ENCODE data around the gene FAM187B.

The FAM187B gene

DNA sequence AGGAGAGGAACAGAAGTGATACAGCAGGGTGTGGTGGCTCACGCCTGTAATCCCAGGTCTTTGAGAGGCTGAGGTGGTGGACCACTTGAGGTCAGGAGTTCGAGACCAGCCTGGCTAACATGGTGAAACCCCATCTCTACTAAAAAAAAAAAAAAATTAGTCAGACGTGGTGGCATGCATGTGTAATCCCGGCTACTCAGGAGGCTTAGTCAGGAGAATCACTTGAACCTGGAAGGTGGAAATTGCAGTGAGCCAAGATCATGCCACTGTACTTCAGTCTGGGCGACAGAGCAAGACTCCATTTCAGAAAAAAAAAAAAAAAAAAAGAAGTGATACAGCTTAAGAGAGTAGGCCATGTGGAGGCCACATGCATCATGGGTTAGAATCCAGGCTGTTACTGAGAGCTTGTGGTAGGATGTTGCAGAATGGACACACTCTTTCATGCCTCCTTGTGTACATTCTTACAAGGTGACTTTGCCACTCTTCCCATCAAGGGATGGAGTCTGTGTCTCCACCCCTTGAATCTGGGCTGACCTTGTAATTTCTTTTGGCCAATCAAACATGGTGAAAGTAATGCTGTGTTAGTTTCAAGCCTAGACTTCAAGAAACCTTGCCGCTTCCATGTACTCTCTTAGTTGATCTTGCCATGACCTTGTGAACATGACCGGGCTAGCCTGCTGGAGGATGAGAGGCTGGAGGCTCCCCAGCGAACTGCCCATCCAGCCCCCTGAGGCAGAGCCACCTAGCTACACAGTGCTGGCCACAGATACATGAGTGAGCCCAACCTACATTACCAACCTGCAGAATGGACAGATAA lies 12.3 kb downstream of the FAM187B start:
- peaks cover 43% of the 10 kb centered on the region for H3K4me1 Mint-ChIP-seq (ENCODE audit: low read depth)
- no peak overlapping the region for H3K4me3 Mint-ChIP-seq
- no peak overlapping the region for H3K27ac Mint-ChIP-seq
- peaks cover 8% of the 10 kb centered on the region for H3K36me3 Mint-ChIP-seq (ENCODE audit: low read depth)
- H3K9me3 Mint-ChIP-seq, result peaks cover 5% of the 10 kb centered on the region
- H3K27me3 Mint-ChIP-seq (ENCODE audit: low read depth), result no peaks in the 10 kb centered on the region

DNA sequence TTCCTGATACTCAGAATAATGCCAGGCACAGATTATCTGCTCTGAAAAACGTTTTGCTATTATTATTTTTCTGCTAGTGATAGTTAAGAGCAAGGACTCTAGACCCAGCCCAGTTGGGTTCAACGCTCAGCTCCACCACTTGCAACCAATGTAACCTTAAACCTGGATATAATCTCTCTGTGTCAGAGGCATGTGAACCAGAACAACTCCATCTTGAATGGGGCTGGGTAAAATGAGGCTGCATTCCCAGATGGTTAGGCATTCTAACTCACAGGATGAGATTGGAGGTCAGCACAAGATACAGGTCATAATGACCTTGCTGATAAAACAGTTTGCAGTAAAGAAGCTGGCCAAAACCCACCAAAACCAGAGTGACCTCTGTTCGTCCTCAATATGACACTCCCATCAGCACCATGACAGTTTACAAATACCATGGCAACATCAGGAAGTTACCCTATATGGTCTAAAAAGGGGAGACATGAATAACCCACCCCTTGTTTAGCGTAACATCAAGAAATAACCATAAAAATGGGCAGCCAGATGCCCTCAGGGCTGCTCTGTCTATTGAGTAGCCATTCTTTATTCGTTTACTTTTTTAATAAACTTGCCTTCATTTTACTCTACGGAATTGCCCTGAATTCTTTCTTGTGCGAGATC lies 13.6 kb downstream of the FAM187B start:
- Mint-ChIP-seq H3K27me3 (ENCODE audit: low read depth) (no peaks in the 10 kb centered on the region), H3K27ac (peak overlapping the region; percentile 46), H3K4me3 (no peak overlapping the region), H3K9me3 (peaks cover 5% of the 10 kb centered on the region), H3K36me3 (ENCODE audit: low read depth) (peaks cover 8% of the 10 kb centered on the region), H3K4me1 (ENCODE audit: low read depth) (peaks cover 49% of the 10 kb centered on the region)

DNA sequence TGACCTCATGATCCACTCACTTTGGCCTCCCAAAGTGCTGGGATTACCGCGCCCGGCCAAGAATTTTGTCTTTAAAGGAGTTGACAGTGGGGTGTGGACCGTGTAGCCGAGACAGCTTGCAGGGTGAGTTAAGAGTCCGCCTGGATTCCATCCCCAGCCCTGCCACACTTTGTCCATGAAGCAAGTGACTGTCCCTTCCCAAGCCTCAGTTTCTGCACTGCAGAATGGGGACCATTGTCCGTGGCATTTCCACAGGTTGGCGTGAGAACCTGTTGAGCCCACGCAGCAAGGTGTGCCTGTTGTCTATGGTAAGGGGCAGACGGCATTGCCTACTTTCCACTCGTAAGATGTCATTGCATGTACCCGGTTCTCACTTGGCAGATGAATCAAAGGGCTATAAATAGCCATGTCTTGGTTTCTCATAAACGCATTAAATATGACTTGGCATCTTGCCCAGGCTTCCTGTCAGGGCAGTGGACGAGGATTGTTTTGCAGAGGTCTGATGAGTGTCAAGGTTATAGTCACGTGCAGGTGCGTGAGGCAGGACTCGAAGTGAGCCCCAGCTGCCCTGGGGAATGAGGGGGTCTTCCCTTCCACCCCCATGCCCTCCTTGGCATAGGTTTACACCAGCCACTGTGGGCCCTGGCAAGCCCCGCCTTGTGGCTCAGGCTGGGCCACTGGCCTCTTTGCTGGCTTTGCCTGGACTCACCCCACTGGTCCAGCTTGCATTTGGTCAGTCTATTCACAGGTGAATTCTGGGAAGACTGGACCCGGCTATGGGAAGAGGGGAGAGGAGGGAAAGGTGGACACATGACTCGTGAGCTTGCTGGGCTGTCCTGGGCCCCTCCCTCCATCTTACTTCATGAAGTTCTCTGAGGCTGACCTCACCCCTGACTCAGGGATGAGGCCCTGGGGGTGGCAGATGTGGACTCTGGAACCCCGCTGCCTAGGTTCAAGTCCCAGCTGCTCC lies 14.6 kb downstream of the FAM187B start:
- Mint-ChIP-seq H3K4me3 (no peak overlapping the region), H3K36me3 (ENCODE audit: low read depth) (peaks cover 7% of the 10 kb centered on the region), H3K27ac (peak overlapping the region; percentile 98), H3K9me3 (no peaks in the 10 kb centered on the region), H3K27me3 (ENCODE audit: low read depth) (no peaks in the 10 kb centered on the region), H3K4me1 (ENCODE audit: low read depth) (peaks cover 54% of the 10 kb centered on the region)

DNA sequence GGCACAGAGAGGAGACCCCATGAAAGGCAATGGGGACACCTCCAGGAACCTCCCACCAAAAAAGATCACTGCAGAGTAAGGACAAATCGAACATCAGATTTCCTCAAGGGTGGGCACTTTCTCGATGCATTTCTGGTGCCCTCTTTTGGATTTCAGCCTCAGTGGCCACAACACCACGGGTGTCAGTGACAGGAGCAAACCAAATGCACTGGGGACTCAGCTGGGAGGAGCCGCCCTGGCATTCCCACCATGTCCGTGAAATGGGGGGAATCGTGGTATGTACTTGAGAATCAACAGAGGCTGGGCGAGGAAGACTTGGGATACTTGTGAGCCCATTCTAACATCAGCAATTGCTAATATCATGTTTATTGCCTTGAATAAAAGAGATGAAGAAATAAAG lies 16.3 kb downstream of the FAM187B start:
- peaks cover 7% of the 10 kb centered on the region for H3K9me3 Mint-ChIP-seq
- H3K4me1 Mint-ChIP-seq (ENCODE audit: low read depth), result peaks cover 66% of the 10 kb centered on the region
- peaks cover 7% of the 10 kb centered on the region for H3K36me3 Mint-ChIP-seq (ENCODE audit: low read depth)
- peak overlapping the region; percentile 98 for H3K27ac Mint-ChIP-seq
- no peaks in the 10 kb centered on the region for H3K27me3 Mint-ChIP-seq (ENCODE audit: low read depth)
- H3K4me3 Mint-ChIP-seq, result peak overlapping the region; percentile 67

DNA sequence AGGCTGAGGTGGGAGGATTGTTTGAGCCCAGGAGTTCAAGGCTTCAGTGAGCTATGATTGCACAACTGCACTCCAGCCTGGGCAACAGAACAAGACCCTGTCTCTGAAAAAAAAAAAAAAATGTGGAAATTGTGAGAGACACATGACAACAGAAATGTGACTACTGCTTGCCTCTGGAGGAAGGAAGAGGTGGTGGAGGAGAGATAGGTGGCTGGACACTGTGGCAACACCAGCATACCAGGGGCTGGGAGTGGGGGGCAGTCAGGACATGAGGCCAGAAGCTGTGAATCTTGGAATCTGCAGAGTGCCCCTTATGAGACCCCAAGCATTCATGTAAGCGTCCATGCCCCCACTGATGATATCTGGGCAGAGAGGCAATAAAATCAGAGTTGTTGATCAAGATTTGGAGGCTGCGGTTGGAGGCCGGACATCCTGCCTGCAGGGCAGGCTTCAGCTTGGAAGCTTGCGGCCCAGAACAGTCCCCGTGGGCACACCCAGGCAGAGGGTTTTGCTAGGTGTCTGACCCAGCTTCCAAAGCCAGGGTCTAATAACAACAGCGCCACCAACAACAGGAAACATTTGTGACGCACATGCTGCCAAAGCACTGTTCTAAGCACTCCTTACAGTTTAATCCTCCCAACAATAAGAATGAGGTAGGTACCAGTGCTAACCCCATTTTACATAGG lies 16.9 kb downstream of the FAM187B start:
- Mint-ChIP-seq H3K27me3 (ENCODE audit: low read depth) (no peaks in the 10 kb centered on the region), H3K4me1 (ENCODE audit: low read depth) (peaks cover 66% of the 10 kb centered on the region), H3K4me3 (peak overlapping the region; percentile 67), H3K27ac (peak overlapping the region; percentile 98), H3K36me3 (ENCODE audit: low read depth) (peaks cover 5% of the 10 kb centered on the region), H3K9me3 (peaks cover 7% of the 10 kb centered on the region)

DNA sequence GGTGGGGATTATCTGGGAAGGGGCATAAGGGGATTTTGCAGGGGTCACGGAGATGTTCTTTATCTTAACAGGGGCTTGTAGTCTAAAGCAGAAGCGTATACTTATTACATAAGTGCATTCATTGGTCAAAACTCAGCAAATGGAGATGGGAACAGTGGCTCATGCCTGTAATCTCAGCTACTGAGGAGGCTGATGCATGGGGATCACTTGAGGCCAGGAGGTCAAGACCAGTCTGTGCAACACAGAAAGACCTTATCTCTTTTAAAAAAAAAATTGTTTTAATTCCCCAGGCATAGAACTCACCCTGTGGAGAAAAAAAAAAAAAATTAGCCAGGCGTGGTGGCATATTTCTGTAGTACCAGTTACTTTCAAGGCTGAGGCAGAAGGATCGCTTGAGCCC lies 18.9 kb downstream of the FAM187B start:
- Mint-ChIP-seq H3K9me3 (peaks cover 7% of the 10 kb centered on the region), H3K4me1 (ENCODE audit: low read depth) (peaks cover 72% of the 10 kb centered on the region), H3K4me3 (no peak overlapping the region), H3K27ac (peak overlapping the region; percentile 66), H3K27me3 (ENCODE audit: low read depth) (no peaks in the 10 kb centered on the region), H3K36me3 (ENCODE audit: low read depth) (peaks cover 5% of the 10 kb centered on the region)

DNA sequence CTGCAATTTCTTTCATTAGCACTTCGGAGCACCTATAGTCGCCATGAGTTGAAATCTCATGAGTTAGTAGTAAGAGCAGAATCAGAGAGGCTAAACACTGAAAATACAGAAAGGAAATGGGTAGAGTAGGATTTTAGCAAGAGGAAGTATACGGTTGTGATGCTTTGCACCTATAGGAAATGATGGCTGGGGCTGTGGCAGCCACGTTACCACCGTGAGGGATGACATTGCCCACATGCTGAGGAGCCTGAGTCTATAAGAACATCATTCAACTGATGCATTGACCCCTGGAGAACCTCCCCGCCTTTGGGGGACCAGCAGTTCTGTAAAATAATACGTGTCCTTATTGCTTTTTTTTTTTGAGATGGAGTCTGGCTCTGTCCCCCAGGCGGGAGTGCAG lies 20.4 kb downstream of the FAM187B start:
- peaks cover 5% of the 10 kb centered on the region for H3K36me3 Mint-ChIP-seq (ENCODE audit: low read depth)
- peak overlapping the region; percentile 88 for H3K27ac Mint-ChIP-seq
- no peaks in the 10 kb centered on the region for H3K27me3 Mint-ChIP-seq (ENCODE audit: low read depth)
- H3K9me3 Mint-ChIP-seq, result peaks cover 7% of the 10 kb centered on the region
- peaks cover 76% of the 10 kb centered on the region for H3K4me1 Mint-ChIP-seq (ENCODE audit: low read depth)
- H3K4me3 Mint-ChIP-seq, result no peak overlapping the region

DNA sequence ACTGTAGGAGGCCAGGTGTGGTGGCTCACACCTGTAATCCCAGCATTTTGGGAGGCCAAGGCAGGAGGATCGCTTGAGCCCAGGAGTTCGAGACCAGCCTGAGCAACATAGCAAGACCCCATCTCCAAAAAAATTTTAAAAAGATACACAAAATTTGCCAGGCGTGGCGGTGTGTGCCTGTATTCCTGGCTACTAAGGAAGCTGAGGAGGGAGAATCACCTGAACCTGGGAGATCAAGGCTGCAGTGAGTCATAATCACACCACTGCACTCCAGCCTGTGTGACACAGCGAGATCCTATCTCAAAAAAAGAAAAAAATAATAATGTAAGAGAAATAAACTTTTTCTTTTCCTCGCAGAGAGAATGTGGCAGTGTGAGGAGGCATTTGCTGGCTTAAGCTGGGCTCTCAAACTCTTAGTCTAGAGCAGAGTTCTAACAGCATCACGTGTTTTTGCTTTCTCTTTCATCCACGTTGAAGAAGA lies 21.1 kb downstream of the FAM187B start:
- H3K4me1 Mint-ChIP-seq (ENCODE audit: low read depth), result peaks cover 76% of the 10 kb centered on the region
- H3K27me3 Mint-ChIP-seq (ENCODE audit: low read depth), result no peaks in the 10 kb centered on the region
- H3K4me3 Mint-ChIP-seq, result peak overlapping the region; percentile 8
- peaks cover 7% of the 10 kb centered on the region for H3K9me3 Mint-ChIP-seq
- peak overlapping the region; percentile 88 for H3K27ac Mint-ChIP-seq
- peaks cover 5% of the 10 kb centered on the region for H3K36me3 Mint-ChIP-seq (ENCODE audit: low read depth)

DNA sequence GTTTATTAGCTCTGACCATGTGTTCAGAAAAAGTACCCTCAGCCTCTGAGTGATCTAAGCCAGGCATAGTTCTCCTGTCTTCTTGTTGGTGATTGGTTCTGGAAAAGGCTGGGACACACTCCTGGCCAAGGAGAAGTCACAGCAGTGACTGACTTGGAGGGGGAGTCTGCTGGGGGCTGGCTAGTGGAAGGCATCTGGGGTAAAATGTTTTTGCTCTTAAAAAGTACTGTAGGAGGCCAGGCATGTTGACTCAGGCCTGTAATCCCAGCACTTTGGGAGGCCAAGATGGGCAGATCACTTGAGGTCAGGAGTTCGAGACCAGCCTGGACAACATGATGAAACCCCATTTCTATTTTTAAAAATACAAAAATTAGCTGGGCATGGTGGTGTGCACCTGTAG lies 21.7 kb downstream of the FAM187B start:
- H3K27me3 Mint-ChIP-seq (ENCODE audit: low read depth), result no peaks in the 10 kb centered on the region
- peak overlapping the region; percentile 88 for H3K27ac Mint-ChIP-seq
- peaks cover 7% of the 10 kb centered on the region for H3K9me3 Mint-ChIP-seq
- H3K36me3 Mint-ChIP-seq (ENCODE audit: low read depth), result peaks cover 3% of the 10 kb centered on the region
- peak overlapping the region; percentile 67 for H3K4me3 Mint-ChIP-seq
- peaks cover 70% of the 10 kb centered on the region for H3K4me1 Mint-ChIP-seq (ENCODE audit: low read depth)

DNA sequence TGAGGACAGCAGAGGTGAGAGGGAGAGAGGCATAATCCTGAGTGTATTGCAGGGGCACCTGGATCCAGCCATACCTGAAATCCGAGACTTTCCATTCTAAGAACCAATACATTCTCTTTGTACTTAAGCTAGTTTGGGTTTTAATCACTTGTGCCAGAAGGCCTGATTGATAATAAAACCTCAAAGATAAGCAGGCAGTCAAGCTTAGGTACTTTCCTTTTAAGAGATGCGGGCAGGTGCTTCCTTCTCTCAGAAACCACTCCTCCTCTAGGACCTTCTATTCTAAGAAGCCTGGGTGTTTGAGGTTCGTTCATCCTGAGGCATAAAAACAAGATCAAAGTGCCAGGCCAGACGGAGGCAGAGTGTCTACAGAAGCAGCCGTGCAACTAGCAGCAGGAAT lies 22.2 kb downstream of the FAM187B start:
- Mint-ChIP-seq H3K4me1 (ENCODE audit: low read depth) (peaks cover 67% of the 10 kb centered on the region), H3K27ac (peak overlapping the region; percentile 88), H3K36me3 (ENCODE audit: low read depth) (peaks cover 3% of the 10 kb centered on the region), H3K9me3 (peaks cover 7% of the 10 kb centered on the region), H3K4me3 (peak overlapping the region; percentile 67), H3K27me3 (ENCODE audit: low read depth) (no peaks in the 10 kb centered on the region)

DNA sequence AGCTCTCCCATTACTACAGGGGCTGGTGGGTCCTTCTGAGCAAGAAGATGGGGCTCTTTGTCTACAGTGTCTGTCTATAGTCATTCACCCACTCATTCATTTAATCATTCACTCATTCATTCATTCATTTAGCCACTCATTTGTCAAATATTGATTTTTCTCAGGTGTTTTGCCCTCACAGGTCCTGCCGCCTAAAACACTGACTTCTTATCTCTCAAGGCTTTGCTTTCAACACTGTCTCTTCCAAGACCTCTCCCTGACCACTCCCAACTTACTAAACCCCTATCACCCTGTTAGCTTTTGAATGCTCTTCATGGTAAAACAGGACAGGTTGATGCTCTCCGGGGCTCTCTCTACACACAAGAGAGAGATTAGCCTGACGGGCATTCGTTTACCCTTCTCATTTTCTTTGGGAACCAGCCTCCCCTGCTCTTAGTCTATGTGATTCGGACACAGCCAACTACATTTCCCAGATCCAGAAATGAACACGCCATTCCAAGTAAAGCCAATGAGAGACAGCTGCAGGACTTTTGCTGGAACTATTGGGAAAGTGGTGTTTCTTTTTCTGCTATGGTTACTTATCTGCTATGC lies 22.7 kb downstream of the FAM187B start:
- Mint-ChIP-seq H3K36me3 (ENCODE audit: low read depth) (peaks cover 3% of the 10 kb centered on the region), H3K4me1 (ENCODE audit: low read depth) (peaks cover 68% of the 10 kb centered on the region), H3K27ac (peak overlapping the region; percentile 88), H3K27me3 (ENCODE audit: low read depth) (no peaks in the 10 kb centered on the region), H3K4me3 (peak overlapping the region; percentile 67), H3K9me3 (peaks cover 7% of the 10 kb centered on the region)

DNA sequence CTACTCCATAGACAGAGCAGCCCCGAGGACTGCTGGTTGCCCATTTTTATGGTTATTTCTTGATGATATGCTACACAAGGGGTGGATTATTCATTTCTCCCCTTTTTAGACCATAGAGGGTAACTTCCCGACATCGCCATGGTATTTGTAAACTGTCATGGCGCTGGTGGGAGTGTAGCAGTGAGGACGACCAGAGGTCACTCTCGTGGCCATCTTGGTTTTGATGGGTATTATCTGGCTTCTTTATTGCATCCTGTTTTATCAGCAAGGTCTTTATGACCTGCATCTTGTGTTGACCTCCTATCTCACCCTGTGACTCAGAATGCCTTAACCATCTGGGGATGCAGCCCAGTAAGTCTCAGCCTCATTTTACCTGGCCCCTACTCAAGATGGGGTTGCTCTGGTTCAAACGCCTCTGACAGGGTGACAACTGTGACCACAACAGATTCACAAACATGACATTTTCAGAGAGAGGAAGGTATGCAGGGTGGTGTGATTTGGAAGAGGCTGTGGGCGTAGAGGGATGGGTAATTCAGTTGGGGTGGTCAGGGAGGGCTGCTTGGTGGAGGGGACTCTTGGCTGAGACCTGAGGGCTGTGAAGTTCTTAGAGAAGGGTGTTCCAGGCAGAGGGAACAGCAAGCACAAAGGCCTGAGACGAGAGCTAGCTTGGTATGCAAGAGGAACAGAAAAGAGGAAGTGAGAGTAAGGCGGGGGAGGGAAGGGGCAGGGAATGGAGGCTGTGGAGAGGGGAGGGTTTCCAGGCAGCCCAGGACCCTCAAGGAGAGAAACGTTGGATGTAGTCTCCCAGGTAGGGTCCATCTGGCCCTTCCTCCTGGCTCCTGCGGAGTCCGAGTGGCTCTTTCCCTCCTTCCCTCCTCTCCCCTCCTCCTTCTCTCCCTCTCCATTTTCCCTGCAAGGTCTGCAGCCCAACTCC lies 23.5 kb downstream of the FAM187B start:
- Mint-ChIP-seq H3K36me3 (ENCODE audit: low read depth) (peaks cover 3% of the 10 kb centered on the region), H3K9me3 (peaks cover 7% of the 10 kb centered on the region), H3K4me3 (peak overlapping the region; percentile 67), H3K27me3 (ENCODE audit: low read depth) (no peaks in the 10 kb centered on the region), H3K27ac (peak overlapping the region; percentile 88), H3K4me1 (ENCODE audit: low read depth) (peaks cover 64% of the 10 kb centered on the region)

Data from T-helper 1 cell treated with Interleukin-12 subunit alpha and Interleukin-12 subunit beta and Interleukin-4 antibody, amounts not matched to agents 30 μg/mL and 1 μg/mL, for 36 hours (primary cell).